NCI-H2081 treated with DMSO at 0.1 percent for 48 hours (cell line): ENCODE results near the gene RBM39.

Source experiments
- DNase-seq: peaks from one replicate; lab custom pipeline; 2025; lab: John Stamatoyannopoulos, UW

The RBM39 gene

DNA sequence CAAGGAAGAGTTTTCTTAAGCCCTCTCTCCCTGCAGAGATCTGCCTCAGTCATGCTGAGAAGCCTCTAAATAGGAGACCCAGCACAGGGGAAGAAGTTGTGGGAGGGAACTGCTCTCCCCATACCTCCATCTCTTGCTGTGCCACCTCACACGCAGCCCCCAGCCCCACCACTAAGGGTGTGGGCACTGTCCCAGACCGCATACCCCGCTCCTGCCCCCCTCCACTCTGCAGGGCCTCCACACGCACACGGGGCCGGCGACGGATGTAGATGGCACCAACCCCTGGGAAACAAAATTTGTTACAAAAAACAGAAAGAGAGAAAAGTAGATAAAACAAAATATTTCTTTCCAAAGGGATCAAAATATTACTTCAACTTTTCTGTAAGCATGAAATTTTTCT is 67.1 kb downstream of the RBM39 start:
- no peak for DNase-seq

DNA sequence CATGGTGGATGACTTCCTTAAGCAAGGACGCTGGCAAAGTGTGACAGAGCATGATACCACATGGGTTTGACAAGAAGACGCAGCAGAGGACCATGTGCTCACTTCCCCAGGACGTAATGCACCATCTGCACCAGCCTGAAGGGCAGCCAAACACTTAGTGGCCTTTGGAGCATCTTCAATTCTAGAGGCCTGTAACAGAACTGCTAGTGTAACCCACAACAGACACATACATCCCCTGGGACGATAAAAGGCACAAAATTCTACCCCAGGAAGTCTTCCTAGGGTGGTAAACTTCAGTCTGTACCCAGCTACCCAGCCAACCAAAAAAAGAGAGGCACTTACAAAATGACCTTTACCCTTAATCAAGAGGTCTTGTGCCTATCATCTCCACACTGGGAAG is 68.2 kb downstream of the RBM39 start:
- DNase-seq: no peak

GRCh38 chr20:35669681-35670080 is 72.4 kb downstream of the RBM39 start:
- DNase-seq: no peak

DNA sequence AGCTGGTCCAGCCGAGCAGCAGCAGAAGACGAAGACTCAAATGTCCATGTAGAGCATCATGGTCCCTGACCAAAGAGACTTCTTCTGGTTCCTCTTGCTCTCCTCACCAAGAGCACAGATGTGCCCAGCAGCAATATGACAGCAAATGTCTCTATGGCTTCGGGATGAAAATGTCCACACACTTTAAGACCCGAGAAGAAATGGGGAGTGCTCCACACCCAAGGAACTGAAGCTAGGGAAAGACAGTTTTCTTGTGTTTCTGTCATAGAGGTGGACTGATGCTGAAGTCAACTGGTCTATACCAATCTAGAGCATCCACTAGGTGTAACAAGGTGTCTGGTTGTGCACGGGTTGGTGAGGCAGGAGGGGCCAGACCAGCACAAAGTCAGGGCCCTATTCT is 72.8 kb downstream of the RBM39 start:
- no peak for DNase-seq

DNA sequence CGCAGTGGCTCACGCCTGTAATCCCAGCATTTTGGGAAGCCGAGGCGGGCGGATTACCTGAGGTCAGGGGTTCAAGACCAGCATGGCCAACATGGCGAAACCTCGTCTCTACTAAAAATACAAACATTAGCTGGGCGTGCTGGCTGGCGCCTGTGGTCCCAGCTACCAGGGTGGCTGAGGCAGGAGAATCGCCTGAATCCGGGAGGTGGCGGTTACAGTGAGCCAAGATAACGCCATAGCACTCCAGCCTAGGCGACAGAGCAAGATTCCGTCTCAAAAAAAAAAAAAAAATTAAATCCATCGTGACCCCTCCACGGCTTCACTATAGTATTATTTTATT is 76.1 kb downstream of the RBM39 start:
- DNase-seq: no peak

DNA sequence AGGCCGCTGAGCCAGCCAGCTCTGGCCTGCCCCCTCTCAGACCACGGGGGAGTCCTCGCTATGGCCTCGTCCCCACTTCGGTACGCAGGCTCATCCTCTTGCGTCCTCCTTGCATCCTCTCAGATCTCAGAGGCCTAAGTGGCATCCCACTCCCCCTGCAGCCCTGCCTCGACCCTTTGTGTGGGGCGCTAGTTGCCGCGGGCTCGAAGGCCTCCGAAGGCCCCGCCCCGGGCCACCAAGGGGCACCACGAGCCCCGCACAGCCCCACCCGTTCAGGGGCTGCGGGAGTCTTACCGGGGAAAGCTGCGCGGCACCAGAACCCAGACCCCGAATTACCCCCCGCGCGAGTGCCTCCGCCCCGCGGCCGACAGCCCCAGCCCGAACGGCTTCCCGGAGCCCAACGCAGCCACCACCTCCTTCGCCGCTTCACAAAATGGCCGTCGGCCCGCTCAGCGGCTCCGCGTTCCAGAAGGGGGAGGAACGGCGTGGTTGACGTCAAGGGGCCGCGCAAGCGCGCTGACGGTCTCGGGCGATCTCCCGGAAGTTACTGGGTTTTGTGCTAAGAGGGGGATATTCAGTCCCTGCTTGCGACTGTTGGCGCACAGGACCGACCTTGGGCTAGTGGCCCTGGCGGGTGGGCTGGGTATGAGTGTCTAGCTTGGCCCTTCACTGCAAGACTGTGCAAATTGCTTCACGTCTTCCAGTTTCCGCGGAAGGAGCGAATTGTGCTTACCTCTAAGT is 77.4 kb downstream of the RBM39 start, which contains the start of the genes CPNE1 and RBM12:
Gene CPNE1, minus strand, starts transcription at position 435 of the 741 bp plus-strand sequence. CDS start 31,977 bp downstream, outside the sequence.
Gene RBM12, minus strand, starts transcription at position 435 of the 741 bp plus-strand sequence. CDS start 9,578 bp downstream, outside the sequence.
- peak; percentile 81 for DNase-seq

- DNase-seq: no peak
Observed at GRCh38 chr20:35663516-35664465, 78.3 kb downstream of the RBM39 start.

DNA sequence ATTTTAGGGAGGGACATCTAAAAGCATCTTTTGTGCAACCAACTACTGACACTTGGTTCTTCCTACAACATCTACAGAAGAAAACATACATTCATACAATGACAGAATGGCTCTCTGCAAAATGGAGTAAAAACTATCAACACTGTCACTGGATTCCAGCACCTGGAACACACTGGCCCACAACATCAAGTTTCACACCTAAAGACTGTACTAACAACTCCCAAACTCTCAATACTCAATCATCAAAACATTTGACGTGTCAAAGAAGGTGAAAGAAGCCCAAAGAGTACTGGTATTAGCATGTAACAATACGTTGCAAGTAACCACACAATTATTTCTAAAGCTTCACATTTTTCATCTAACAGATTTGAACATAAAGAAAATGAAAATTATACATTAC is 79.5 kb downstream of the RBM39 start:
- no peak for DNase-seq

GRCh38 chr20:35661908-35662307 is 80.2 kb downstream of the RBM39 start:
- DNase-seq: no peak

DNA sequence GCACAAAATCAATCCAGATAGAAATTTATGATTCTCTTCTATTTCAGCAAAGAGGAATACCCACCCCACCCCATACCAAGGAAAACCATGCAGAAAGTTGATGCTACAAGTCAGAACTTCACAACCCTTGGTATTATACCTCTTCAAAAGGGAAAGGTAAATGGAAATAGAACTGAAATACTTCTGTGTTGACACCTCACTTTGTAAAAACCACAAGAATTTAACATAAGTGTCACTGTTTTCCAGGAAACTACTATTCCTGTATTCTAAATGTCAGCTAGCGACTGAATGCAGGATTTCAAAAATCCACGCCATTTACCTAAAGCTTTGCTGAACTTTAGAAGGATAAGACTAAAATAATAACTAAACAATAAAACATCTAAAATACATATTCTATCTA is 81.0 kb downstream of the RBM39 start:
- no peak for DNase-seq

GRCh38 chr20:35660122-35660937 is 81.7 kb downstream of the RBM39 start:
- no peak for DNase-seq

DNA sequence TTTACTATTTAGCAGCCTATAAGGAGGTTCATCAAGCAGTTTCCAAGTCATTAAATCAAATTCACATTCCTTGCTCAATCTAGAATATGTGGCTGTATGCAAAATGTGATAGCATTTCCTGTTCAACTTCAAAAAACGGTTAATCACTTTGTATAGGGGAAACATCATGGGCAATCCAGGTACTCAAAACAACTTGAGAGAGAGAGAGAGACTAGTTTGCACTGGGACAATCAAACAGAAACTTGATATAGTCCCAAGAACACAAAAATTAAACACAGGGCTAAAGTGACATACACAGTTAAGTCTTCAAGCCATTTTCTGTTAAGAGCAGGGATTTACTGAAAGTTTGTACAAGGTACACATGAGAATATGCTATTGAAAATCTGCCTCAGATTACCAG is 84.8 kb downstream of the RBM39 start:
- no peak for DNase-seq

- no peak for DNase-seq
Observed at GRCh38 chr20:35654415-35654814, 87.6 kb downstream of the RBM39 start.

DNA sequence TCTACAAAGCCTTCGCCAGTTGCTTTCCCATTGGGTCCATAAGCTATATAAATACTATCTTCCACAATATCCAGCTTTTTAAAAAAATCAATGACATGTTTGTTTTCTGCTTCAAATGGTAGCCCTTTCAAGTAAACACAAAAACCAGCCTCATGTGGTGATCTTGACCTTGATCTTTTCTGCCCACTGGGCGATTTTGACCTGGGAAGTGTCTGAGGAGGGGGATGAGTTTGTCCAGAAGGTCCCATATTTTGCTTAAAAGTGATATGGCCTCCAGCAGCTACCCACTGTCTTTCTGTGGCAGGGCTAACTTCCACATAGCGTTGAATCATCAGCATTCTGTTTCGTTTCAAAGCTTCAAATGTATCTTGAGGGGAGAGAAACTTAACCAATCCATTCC is 88.2 kb downstream of the RBM39 start:
- no peak for DNase-seq
